ACC112 (cell line): Measurements from ENCODE around the gene KRTAP3-3.
"Not testable (repeated sequence)": the region's sequence is repeated elsewhere in the genome, so short reads cannot be mapped to it uniquely, and the experiment has no call there.

Experiments used
- H2AFZ ChIP-seq: fragments of 200-600 bp; sonication (generic); one replicate; pipeline ENCODE4 v1.6.0; 2017; ENCODE audit warnings: antibody characterized with exemption, low read length; ENCODE audit not compliant: unreplicated experiment
- H3K27ac ChIP-seq: fragments of 200-600 bp; sonication (generic); 2 replicates; pipeline ENCODE4 v1.5.1; 2014; ENCODE audit warnings: low read depth, mild to moderate bottlenecking, antibody characterized with exemption, low read length, moderate library complexity
- H3K27me3 ChIP-seq: fragments of 200-600 bp; sonication (generic); 2 replicates; pipeline ENCODE4 v1.6.1; 2014; ENCODE audit warnings: mild to moderate bottlenecking, antibody characterized with exemption, low read length, moderate library complexity, mixed read lengths; ENCODE audit not compliant: insufficient read depth
- H3K36me3 ChIP-seq: fragments of 200-600 bp; sonication (generic); 2 replicates; pipeline ENCODE4 v1.6.1; 2016; ENCODE audit warnings: mild to moderate bottlenecking, antibody characterized with exemption, low read length, moderate library complexity, mixed read lengths; ENCODE audit not compliant: insufficient read depth
- H3K4me1 ChIP-seq: fragments of 200-600 bp; sonication (generic); one replicate; pipeline ENCODE4 v1.6.1; 2016; ENCODE audit warnings: low read length, mixed read lengths; ENCODE audit not compliant: insufficient read depth, unreplicated experiment, control insufficient read depth
- H3K4me3 ChIP-seq: fragments of 200-600 bp; sonication (generic); 2 replicates; pipeline ENCODE4 v1.5.1; 2014; ENCODE audit warnings: mild to moderate bottlenecking, low read depth, low read length
- H3K79me2 ChIP-seq: fragments of 200-600 bp; sonication (generic); one replicate; pipeline ENCODE4 v1.6.0; 2016; ENCODE audit warnings: low read length; ENCODE audit not compliant: control insufficient read depth, unreplicated experiment, insufficient read depth

KRTAP3-3 gene

DNA sequence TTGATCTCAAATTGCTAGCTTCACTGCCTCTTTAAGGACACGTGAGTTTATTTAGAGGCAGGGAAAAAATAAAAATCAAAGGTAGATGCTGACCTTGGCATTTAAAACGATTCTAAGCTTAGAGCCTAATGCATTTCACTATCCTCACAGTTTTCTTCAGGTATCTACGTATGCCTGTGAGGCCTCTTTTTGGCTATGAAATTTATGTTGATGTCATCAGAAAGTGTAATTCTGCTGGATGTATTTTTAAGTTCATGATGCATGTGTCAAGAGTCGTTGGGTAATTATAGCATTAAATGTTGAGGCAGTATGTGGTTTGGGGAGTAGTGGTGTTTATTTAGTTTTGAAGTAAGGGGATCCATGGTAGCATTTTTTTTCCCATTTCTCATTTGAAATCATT is 10.0 kb upstream of the KRTAP3-3 start:
- no peak overlapping the region for H3K4me3 ChIP-seq
- peaks cover 11% of the 10 kb centered on the region for H3K4me1 ChIP-seq
- H3K36me3 ChIP-seq = no peaks in the 10 kb centered on the region
- no peaks in the 10 kb centered on the region for H3K27me3 ChIP-seq
- no peaks in the 10 kb centered on the region for H3K79me2 ChIP-seq
- no peak overlapping the region for H2AFZ ChIP-seq
- no peak overlapping the region for H3K27ac ChIP-seq

DNA sequence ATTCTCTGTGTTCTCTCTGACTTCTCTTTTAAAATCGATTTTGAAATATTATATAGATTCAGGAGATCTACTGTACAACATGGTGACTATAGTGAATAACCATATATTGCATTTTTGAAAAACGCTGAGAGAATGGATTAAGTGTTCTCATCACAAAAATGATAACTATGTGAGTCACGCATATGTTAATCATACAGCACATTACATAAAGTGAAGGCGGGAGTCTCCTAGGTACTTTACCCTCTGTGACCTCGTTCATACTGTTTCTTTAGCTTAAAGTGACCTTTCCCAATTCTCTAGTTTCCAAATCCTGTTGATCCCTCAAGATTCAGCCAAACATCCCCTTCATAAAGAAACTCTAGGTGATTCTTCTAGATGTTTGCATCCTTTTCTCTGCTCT is 8.8 kb upstream of the KRTAP3-3 start:
- Histone ChIP-seq H3K4me3 (no peak overlapping the region), H3K27me3 (no peaks in the 10 kb centered on the region), H3K4me1 (peaks cover 11% of the 10 kb centered on the region), H3K27ac (peak overlapping the region; percentile 43; the same call in 1 of the 2 replicates), H3K79me2 (no peaks in the 10 kb centered on the region), H3K36me3 (no peaks in the 10 kb centered on the region), H2AFZ (no peak overlapping the region)

DNA sequence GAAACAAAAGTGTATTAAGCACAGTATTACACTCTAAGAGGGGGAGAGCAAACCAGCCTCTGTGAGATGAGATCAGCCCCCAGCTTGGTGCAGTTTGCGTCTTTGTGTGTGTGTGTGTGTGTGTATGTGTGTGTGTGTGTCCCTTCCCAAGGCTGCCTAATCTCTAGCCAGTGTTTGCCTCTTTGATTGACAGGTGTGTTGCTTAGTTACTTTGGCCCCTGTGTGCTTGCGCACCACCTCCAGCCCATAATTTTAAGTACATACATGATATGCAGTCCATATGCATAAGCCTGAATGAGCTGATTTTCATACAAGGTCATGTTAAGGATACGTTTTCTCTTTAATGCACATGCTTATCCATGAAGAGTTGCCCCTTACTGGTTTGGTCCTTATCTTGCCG is 7.8 kb upstream of the KRTAP3-3 start:
- Histone ChIP-seq H3K79me2 (no peaks in the 10 kb centered on the region), H3K27me3 (no peaks in the 10 kb centered on the region)

DNA sequence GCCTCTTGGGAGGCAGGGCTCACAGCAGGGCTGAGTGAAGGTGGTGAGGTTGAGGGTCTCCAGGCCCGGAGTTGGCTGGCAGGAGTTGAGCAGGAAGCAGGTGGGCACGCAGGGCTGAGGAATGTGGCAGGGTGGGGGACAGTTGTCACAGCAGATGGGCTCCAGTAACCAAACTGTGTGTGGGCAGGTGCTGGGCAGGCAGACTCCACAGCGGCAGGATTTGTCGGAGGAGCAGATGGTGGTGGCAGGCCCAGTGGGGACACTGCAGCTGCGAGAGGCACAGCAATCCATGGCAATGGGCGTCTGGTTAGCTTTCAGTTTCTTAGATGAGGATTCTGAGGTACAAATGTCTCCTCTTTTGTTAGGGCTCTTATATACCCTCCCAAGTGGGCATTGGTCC is 5.6 kb upstream of the KRTAP3-3 start, which contains the start of gene KRTAP3-2:
KRTAP3-2 (minus strand) TSS at position 344 of the 400 bp plus-strand sequence; CDS start at position 291, 53 bp downstream.
- not testable (repeated sequence) for H2AFZ ChIP-seq, H3K4me3 ChIP-seq, H3K36me3 ChIP-seq, H3K27ac ChIP-seq, H3K79me2 ChIP-seq, H3K27me3 ChIP-seq
- H3K4me1 ChIP-seq = peaks cover 11% of the 10 kb centered on the region

More for the DNA sequence above, 7.8 kb upstream of the KRTAP3-3 start:
- Histone ChIP-seq H3K27ac (no peak overlapping the region), H2AFZ (no peak overlapping the region), H3K4me3 (no peak overlapping the region), H3K36me3 (no peaks in the 10 kb centered on the region), H3K4me1 (peaks cover 11% of the 10 kb centered on the region)

DNA sequence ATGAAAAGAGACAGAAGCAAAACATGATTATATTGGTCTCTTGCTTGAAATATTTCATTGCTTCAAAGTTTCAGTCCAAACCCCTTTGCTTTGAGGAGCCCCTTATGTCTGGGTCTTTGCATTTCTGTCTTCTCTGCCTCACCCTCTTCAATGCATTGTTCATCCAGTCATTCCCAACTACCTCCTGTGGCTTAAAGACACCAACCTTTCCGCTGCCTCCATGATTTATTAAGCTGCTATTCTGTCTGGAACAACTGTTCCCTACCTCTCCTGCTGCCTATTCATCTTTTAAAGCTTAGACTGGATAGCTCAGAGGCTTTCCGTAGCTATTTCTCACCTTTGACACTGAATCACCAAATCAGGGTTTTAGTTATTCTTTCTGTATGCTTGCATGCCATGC is 3.4 kb upstream of the KRTAP3-3 start:
- Histone ChIP-seq H2AFZ (no peak overlapping the region), H3K27ac (no peak overlapping the region), H3K4me1 (peaks cover 2% of the 10 kb centered on the region), H3K36me3 (no peaks in the 10 kb centered on the region), H3K79me2 (no peaks in the 10 kb centered on the region), H3K27me3 (no peaks in the 10 kb centered on the region), H3K4me3 (no peak overlapping the region)

DNA sequence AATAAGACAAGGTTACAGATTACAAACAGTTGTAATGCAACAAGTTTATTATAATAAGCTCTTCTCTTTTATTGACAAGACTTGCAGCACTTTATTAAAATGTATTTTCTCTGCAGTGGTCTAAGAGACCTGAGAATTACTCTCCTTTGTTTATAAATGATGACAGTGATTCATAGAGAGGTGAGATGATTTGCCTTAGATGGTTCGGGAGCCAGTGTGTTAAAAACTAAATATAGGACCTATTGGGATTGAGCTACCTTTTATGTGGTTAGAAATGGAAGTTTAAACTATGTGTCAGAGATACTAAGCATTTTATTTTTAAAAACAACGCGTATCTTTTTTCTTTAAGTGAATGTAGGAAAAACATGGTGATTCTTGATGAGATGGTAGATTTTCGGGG is 2.9 kb upstream of the KRTAP3-3 start:
- Histone ChIP-seq H3K27me3 (no peaks in the 10 kb centered on the region), H3K27ac (no peak overlapping the region), H3K4me1 (no peaks in the 10 kb centered on the region), H3K4me3 (no peak overlapping the region), H2AFZ (no peak overlapping the region), H3K36me3 (no peaks in the 10 kb centered on the region), H3K79me2 (no peaks in the 10 kb centered on the region)

DNA sequence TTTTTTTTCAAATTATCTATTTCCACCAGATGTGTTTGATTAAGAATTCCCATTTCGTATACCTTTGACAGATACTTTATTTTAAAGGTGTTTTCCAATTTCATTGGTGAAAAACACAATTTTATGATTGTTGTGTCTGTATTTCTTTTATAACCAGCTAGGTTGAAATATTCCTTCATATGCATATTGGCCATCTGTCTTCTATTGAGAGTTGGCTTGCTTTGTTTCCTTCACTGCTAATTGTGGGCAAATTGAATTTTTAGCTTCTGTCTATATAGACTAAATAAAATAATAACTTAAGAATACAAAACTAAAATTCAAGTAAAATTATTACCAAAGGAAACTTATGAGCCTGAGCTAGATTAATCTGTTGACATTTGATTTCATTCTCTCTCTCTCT is 1.2 kb upstream of the KRTAP3-3 start:
- no peak overlapping the region for H3K4me3 ChIP-seq
- no peaks in the 10 kb centered on the region for H3K27me3 ChIP-seq
- no peaks in the 10 kb centered on the region for H3K4me1 ChIP-seq
- no peak overlapping the region for H2AFZ ChIP-seq
- H3K79me2 ChIP-seq = no peaks in the 10 kb centered on the region
- no peak overlapping the region for H3K27ac ChIP-seq
- H3K36me3 ChIP-seq = no peaks in the 10 kb centered on the region

DNA sequence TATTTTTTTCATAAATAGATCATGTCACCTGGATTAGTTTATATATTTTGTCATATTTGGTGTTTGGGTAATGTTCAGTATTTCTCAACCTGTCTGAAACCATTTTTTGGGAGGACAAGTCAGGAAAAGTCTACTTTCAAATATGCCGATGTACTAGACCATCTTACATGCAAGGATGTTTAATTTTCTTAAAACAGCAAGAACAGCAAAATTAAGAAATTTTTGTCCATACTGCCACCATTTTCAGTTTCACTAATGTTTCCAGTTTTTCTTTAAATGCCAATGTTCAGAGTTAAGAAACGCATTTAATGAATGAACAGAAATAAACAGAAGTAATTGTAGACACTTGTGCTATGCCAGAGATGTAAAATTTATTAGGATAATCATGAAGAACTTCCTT is 880 bp downstream of the KRTAP3-3 start:
- H3K27me3 ChIP-seq = no peaks in the 10 kb centered on the region
- no peak overlapping the region for H3K27ac ChIP-seq
- no peak overlapping the region for H2AFZ ChIP-seq
- H3K4me1 ChIP-seq = no peaks in the 10 kb centered on the region
- no peak overlapping the region for H3K4me3 ChIP-seq
- H3K79me2 ChIP-seq = no peaks in the 10 kb centered on the region
- H3K36me3 ChIP-seq = no peaks in the 10 kb centered on the region

DNA sequence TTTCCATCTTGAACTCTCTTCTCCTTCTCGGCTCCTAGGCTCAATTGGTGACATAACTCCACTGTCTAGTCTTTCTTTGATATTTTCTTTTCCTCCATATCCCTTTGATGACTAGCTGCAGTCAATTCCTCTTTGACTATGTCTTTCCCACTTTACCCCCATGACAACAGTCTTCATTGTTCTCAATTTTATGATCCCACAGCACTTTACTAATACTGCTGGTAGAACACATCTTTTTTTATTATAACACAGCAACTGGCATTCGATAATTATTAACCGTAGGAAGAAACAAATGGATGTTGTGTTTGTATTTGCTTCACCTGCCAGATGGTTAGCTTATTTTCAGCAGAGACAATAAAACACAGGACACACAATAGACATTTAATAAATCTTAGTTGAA is 1.3 kb downstream of the KRTAP3-3 start:
- Histone ChIP-seq H2AFZ (no peak overlapping the region), H3K4me1 (no peaks in the 10 kb centered on the region), H3K27me3 (no peaks in the 10 kb centered on the region), H3K36me3 (no peaks in the 10 kb centered on the region), H3K4me3 (no peak overlapping the region), H3K27ac (no peak overlapping the region), H3K79me2 (no peaks in the 10 kb centered on the region)

DNA sequence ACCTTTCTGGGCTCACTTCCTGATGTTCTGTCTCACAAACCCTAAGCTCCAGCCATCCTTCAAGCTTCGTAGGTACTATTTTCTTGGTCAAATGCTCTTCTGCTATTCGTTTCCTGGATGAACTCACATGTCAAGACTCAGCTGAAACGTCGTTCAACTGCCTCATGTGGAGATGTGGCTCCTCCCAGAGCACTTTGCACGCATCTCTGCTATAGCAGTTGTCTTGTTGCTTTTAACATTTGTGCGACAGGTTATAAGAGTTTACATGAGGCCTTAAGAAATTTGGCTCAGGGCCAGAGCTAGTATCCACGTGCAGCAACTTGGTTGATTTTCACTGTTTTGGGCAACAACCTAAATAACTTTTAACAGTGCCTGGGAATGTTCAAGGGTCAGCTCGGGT is 7.0 kb downstream of the KRTAP3-3 start:
- Histone ChIP-seq H3K4me3 (no peak overlapping the region), H3K36me3 (no peaks in the 10 kb centered on the region), H3K27me3 (no peaks in the 10 kb centered on the region), H3K27ac (no peak overlapping the region), H3K79me2 (no peaks in the 10 kb centered on the region), H3K4me1 (no peaks in the 10 kb centered on the region), H2AFZ (no peak overlapping the region)

DNA sequence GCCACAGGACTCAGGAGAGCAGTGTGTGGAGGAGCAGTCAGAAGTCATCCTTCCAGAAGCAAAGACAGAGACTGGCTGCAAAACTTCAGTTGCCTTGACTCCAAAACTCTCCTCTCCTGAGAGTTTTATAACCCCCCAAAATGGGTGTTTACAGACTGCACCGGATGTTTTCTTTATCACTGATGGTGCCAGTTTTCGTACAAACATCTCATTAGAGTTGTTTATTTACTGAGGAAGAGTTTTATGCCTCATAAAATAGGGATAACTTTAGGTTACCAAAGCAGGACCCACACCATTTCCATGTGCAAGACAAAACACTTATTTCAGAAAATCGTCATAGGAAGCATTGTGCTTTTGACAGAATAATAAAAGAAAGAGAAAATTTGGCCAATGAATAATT is 9.7 kb downstream of the KRTAP3-3 start, which contains the start of gene KRT40:
KRT40 (minus strand) TSS at position 101 of the 400 bp plus-strand sequence; CDS start at position 48, 53 bp downstream.
- H3K36me3 ChIP-seq = no peaks in the 10 kb centered on the region
- H3K4me1 ChIP-seq = no peaks in the 10 kb centered on the region
- no peaks in the 10 kb centered on the region for H3K79me2 ChIP-seq
- H2AFZ ChIP-seq = no peak within 1 kb of the TSS
- H3K27ac ChIP-seq = no peak within 1 kb of the TSS
- H3K27me3 ChIP-seq = no peaks in the 10 kb centered on the region
- H3K4me3 ChIP-seq = no peak within 1 kb of the TSS
